DMS 273 (cell line): Measurements from ENCODE around the gene MAPK9.
"Not testable (repeated sequence)": the region's sequence is repeated elsewhere in the genome, so short reads cannot be mapped to it uniquely, and the experiment has no call there.

ENCODE experiments used
- DNase-seq: peaks from one replicate; lab custom pipeline; 2025; ENCODE audit not compliant: unreplicated experiment; lab: John Stamatoyannopoulos, UW

MAPK9 gene

GRCh38 chr5:180326989-180327565 is 35.2 kb upstream of the MAPK9 start:
- no peak for DNase-seq

- no peak for DNase-seq
These were observed 32.7 kb upstream of the MAPK9 start for GRCh38 chr5:180324601-180324950.

DNA sequence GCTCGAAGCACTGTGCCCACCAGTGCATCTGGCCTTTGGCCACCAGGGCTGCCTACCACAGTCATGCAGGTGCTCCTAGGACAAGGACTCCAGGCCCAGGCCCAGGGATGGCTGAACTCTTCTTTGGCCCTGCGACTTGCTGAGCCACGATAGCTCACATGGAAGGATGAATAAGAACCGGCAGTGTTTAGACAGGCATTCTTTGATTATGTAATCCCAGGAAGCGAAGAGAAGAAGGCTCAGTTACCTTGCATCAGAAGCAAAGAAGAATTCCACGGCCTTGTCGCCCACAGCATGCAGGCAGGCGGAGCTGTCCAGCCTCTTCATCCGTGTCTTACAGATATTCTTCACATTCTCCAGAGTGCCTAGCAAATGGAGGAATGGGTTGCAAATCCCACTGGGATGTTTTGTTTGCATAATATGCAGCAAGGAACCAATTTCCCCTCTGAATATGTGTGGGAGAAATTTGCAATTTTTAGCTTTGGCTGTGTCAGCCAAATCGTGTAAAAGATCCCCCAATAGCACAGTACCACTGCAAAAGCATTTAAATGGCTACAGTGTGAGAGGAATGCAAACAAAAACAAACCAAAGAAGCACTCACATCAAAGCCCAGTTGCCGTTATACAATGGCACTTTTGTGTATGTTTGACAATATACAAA is 32.2 kb upstream of the MAPK9 start:
- DNase-seq: no peak

DNA sequence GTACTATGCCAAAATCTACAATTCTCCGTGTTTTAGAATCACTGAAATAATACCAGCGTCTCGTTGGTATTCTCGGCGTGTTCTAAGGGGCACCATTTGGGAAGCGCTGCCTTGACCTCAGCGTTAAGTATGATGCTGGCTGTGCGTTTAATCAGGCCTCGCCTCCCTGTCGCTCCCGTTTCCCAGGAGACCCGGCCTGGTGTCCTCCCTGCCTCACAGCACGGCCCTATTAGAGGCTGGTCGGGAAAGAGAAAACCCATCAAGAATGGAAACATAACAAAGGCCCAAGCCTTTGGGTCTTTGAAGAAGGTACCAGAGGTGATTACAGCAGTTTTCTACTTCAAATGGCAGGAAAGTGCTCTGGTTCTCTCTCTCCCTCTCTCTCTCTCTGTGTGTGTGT is 31.3 kb upstream of the MAPK9 start:
- DNase-seq: no peak

DNA sequence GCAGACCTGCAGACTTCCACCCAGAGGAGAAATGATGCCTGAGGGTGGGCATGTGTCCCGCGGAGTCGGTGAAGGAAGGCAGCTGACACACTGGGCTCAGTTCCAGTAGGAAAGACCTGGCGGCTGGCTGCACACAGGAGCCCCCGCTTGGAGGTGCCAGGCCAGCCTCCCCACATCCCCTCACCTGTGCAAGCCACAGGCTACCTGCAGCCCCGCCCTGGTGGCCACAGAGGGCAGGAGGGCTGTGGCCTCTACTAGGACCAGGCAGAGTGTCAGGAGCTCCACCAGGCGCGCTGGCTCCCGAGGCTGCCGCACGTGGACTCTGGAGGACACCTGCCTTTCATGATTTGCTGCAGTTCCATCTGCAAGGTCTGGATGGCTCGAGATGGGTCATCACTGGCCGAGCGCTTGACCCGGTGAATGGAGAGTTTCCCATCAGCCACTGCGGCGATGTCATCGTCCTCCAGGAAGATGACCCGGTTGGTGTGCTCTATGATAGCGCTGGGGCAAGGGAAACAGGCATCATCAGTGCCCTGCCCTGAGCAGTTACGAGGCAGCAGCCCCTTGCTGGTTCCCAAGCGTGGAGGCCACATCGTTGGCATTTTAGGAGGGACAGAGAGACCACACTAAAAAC is 26.7 kb upstream of the MAPK9 start:
- DNase-seq: no peak

- DNase-seq: no peak
These were observed 24.7 kb upstream of the MAPK9 start for GRCh38 chr5:180316586-180316985.

DNA sequence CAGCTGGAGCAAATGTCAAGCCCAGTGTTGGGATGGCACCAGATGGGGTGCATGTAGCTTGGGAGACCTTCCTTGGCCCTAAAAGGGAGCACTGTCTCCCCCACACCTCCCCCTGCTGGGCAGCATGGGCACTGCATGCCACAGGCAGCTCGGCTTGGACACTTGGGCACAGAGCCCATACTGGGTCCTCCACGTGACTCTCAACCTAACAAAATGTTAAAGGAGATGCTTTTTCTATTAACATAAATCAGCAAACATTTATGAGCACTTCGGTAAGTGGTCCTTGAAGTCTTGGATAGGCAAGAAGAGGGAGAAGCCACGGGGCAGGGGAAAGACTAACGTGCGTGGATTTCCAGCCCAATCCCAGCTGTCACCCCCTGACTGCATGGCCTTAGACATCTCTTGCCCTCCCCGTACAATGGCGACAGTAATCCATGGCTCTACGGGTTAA is 23.9 kb upstream of the MAPK9 start:
- peak; percentile 91 for DNase-seq

- DNase-seq: no peak
These were observed 22.0 kb upstream of the MAPK9 start for GRCh38 chr5:180313677-180314505.

- no peak for DNase-seq
These were observed 19.3 kb upstream of the MAPK9 start for GRCh38 chr5:180311216-180311615.

GRCh38 chr5:180306796-180307195 is 14.9 kb upstream of the MAPK9 start:
- DNase-seq: no peak

DNA sequence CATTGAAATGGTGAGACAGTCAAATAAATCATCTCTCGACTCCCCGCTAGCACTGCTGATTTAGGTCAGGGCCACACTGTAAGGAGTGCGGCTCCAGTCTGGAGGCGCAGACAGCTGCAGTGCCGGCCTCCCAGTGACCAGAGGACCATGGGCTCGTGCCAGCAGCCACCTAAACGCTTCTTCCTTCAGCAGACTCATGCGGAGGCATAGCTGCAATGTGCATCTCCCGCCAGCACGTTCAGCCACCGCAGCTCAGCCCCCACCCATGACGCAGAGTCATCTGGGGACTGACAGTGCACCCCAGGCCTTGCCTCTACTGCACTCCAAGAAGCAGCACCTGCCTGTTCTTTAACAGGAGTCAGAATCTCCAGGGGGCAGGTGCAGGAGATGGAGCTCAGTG is 13.6 kb upstream of the MAPK9 start:
- DNase-seq: no peak

GRCh38 chr5:180304431-180305375 is 12.8 kb upstream of the MAPK9 start:
- DNase-seq: peak; percentile 51

DNA sequence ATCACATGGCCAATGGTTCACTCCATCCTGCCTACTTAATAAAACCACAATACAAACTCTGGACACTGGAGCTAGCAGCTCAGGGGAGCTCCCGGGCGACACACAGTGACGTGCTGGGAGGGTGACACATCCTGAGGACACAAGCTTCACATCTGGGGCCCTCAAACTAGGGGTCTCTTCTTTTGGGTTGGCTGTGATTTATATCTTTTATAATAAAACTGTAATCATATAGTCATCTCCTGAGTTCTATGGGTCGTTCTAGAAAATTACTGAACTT is 12.1 kb upstream of the MAPK9 start:
- no peak for DNase-seq

GRCh38 chr5:180303226-180304015 is 11.5 kb upstream of the MAPK9 start:
- DNase-seq: no peak

DNA sequence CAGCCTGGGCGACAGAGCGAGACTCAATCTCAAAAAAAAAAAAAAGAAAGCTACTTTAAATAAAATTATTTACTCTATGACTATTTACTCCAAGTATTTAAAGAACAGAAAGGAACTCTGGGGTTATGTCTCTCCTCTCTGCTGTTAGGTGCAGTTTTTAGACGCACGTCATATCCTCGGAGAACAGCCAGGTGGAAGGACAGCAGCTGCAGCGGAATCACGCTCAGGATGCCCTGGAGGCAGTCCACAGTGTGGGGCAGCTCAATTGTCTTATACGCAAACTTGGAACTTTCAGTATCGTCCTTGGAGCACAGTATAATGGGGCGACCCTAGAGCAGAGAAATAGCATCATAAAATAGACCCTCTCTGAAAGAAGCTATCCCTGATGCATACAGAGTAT is 10.4 kb upstream of the MAPK9 start:
- DNase-seq: no peak

DNA sequence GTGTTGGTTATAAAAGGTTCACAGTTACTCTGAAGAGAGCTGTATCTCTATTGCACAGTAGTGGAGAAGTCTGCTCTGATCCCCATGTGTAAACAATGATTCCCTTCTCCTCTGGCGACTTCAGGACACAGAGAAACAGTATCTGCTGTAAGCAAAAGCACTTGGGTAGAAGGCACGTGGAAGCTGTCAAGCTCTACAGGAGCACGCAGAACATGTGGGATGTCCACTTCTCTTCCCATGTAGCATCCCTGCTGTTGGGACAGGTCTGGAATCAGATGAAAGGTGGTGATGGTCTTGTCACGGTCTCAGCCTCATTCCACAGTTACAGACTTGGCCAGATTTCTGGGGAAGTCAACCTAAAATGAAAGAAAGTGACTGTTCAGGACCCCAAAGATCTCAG is 9.4 kb upstream of the MAPK9 start:
- DNase-seq: no peak

- DNase-seq: no peak
These were observed 7.6 kb upstream of the MAPK9 start for GRCh38 chr5:180299526-180299925.

DNA sequence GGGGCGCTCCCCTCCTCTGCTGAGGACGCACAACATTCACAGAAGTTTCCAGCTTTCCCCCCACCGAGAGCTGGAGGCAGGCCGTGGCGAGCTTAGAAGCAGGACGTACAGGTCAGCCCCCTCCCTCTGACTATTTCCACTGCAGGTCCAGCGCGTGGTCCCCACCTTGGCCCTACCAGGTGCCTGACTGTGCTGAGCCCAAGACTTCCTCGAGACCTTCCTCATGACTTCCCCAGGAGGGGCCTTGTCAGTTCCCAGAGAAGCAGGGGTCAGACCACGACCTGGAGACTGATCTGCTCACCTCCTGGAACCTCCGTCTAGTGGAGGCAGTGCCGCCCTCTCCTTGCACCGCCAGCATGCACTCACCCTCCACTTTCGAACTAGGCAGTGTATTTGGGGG is 7.1 kb upstream of the MAPK9 start:
- DNase-seq: not testable (repeated sequence)

GRCh38 chr5:180297587-180298282 is 5.9 kb upstream of the MAPK9 start:
- DNase-seq: no peak

- DNase-seq: peak; percentile 29
These were observed 4.9 kb upstream of the MAPK9 start for GRCh38 chr5:180296771-180297170.
